PC-3 (cell line): ENCODE measurements around the gene PIEZO2. TPM values are rescaled to one million over a fixed set of nuclear protein-coding genes. Genes with fewer than 3 reads are reported as not detected.
"Not testable (repeated sequence)": the region's sequence is repeated elsewhere in the genome, so short reads cannot be mapped to it uniquely, and the experiment has no call there.

ENCODE experiments used
- ATAC-seq: fragments of 200-7000 bp; cut with Tn5 transposase; 2 replicates; pipeline ENCODE4 v1.9.1; 2020; ENCODE audit warnings: mild to moderate bottlenecking, moderate library complexity
- BruUV-seq: library from RNA; stranded (reverse); fragments of 400-500 nt; replicated peaks from 2 replicates; lab custom pipeline; 2021; lab: Mats Ljungman, UMichigan
- CTCF ChIA-PET: fragments of 300-600 bp; sonication (Branson Sonifier 250); formaldehyde crosslinking; loops from one replicate; lab custom pipeline; 2022; ENCODE audit warnings: antibody characterized with exemption; lab: Charles Lee
- POLR2A ChIA-PET: fragments of 300-600 bp; sonication (Branson Sonifier 250); formaldehyde crosslinking; loops from one replicate; lab custom pipeline; 2022; ENCODE audit warnings: antibody characterized with exemption; ENCODE audit not compliant: unreplicated experiment; lab: Charles Lee
- DNase-seq: peaks from one replicate; pipeline ENCODE4 v3.0.0-alpha.2; 2015
- H2AFZ ChIP-seq: fragments of 300-600 bp; sonication (generic); 2 replicates; pipeline ENCODE4 v1.6.0; 2016; ENCODE audit warnings: antibody characterized with exemption, low read length
- H3F3A ChIP-seq: fragments of 300-600 bp; sonication (generic); one replicate; pipeline ENCODE4 v1.6.0; 2017; ENCODE audit warnings: antibody characterized with exemption, low read length, control low read depth, mild to moderate bottlenecking; ENCODE audit not compliant: unreplicated experiment
- H3K27ac ChIP-seq: fragments of 300-600 bp; sonication (generic); 2 replicates; pipeline ENCODE4 v1.5.1; 2016; ENCODE audit warnings: mild to moderate bottlenecking, low read length
- H3K27me3 ChIP-seq: fragments of 300-600 bp; sonication (generic); 2 replicates; pipeline ENCODE4 v1.6.1; 2016; ENCODE audit warnings: low read length, mixed read lengths
- H3K36me3 ChIP-seq: fragments of 300-600 bp; sonication (generic); 2 replicates; pipeline ENCODE4 v1.6.1; 2016; ENCODE audit warnings: low read depth, mixed run types, low read length, mixed read lengths
- H3K4me1 ChIP-seq: fragments of 300-600 bp; sonication (generic); 2 replicates; pipeline ENCODE4 v1.5.1; 2016; ENCODE audit warnings: low read length; ENCODE audit not compliant: insufficient read depth
- H3K4me2 ChIP-seq: fragments of 300-600 bp; sonication (generic); 2 replicates; pipeline ENCODE4 v1.6.0; 2016; ENCODE audit warnings: low read length
- H3K4me3 ChIP-seq: fragments of 300-600 bp; sonication (generic); 2 replicates; pipeline ENCODE4 v1.5.1; 2016; ENCODE audit warnings: mild to moderate bottlenecking, low read length, mixed read lengths
- H3K79me2 ChIP-seq: fragments of 300-600 bp; sonication (generic); 2 replicates; pipeline ENCODE4 v1.6.1; 2017; ENCODE audit warnings: low read length, mixed read lengths
- H3K9ac ChIP-seq: fragments of 300-600 bp; sonication (generic); 2 replicates; pipeline ENCODE4 v1.6.0; 2016; ENCODE audit warnings: mild to moderate bottlenecking, low read length
- H3K9me2 ChIP-seq: fragments of 300-600 bp; sonication (generic); replicated peaks from 2 replicates; pipeline ENCODE4 v1.6.1; 2016; ENCODE audit warnings: mixed run types, low read length, mixed read lengths
- H3K9me3 ChIP-seq: fragments of 300-600 bp; sonication (generic); 2 replicates; pipeline ENCODE4 v1.6.1; 2016; ENCODE audit warnings: low read length, mixed read lengths
- H4K20me1 ChIP-seq: fragments of 300-600 bp; sonication (generic); 2 replicates; pipeline ENCODE4 v1.6.1; 2016; ENCODE audit warnings: low read length, mixed read lengths
- intact Hi-C: fragments of 100-400 bp; cut with micrococcal nuclease; formaldehyde crosslinking; loops from 2 replicates; pipeline ENCODE4 v1.9.0; 2023
- microRNA-seq: library from miRNA; unstranded; fragments of <30 nt; microRNA quantifications from one replicate; pipeline ENCODE4 v1.1.0, GENCODE V29; 2020; ENCODE audit not compliant: unreplicated experiment
- total RNA-seq: library from RNA; depleted of rRNA; stranded (reverse); fragments of >200 nt; gene quantifications from 2 replicates; pipeline ENCODE4 v1.2.3, GENCODE V29; 2014

PIEZO2 gene
- total RNA-seq, 1 experiment from 2014 or later = not detected

- H3K79me2 ChIP-seq, CTCF ChIA-PET, H3K9me2 ChIP-seq, H3K9me3 ChIP-seq, DNase-seq, POLR2A ChIA-PET, BruUV-seq, ATAC-seq, H3K27me3 ChIP-seq, H3K9ac ChIP-seq, H3F3A ChIP-seq, intact Hi-C loops, H3K36me3 ChIP-seq, H3K4me3 ChIP-seq, H2AFZ ChIP-seq, H4K20me1 ChIP-seq, H3K27ac ChIP-seq, H3K4me2 ChIP-seq, H3K4me1 ChIP-seq: not testable (repeated sequence)
Measured at GRCh38 chr18:10626606-10627213, 522.7 kb downstream of the PIEZO2 start.

GRCh38 chr18:10623606-10624005, 525.8 kb downstream of the PIEZO2 start:
- BruUV-seq, POLR2A ChIA-PET, H3K36me3 ChIP-seq, H3K4me2 ChIP-seq, H3K4me1 ChIP-seq, intact Hi-C loops, H3F3A ChIP-seq, H3K9me2 ChIP-seq, H3K4me3 ChIP-seq, H3K79me2 ChIP-seq, DNase-seq, CTCF ChIA-PET, H3K27me3 ChIP-seq, H3K27ac ChIP-seq, H3K9me3 ChIP-seq, ATAC-seq, H3K9ac ChIP-seq, H4K20me1 ChIP-seq, H2AFZ ChIP-seq: not testable (repeated sequence)

- BruUV-seq, H3F3A ChIP-seq, H4K20me1 ChIP-seq, CTCF ChIA-PET, H3K9me2 ChIP-seq, H3K27me3 ChIP-seq, H3K4me2 ChIP-seq, H3K36me3 ChIP-seq, H3K79me2 ChIP-seq, H3K4me1 ChIP-seq, H3K27ac ChIP-seq, H3K9ac ChIP-seq, H3K9me3 ChIP-seq, intact Hi-C loops, DNase-seq, H2AFZ ChIP-seq, H3K4me3 ChIP-seq, ATAC-seq: not testable (repeated sequence)
- POLR2A ChIA-PET = interaction anchor here (0.6 kb wide), 1 partner anchor 60 kb away, joined by 6 read pairs; no protein-coding TSS in a partner anchor
Measured at GRCh38 chr18:10622982-10623381, 526.4 kb downstream of the PIEZO2 start.

GRCh38 chr18:10620670-10621329, 528.6 kb downstream of the PIEZO2 start:
- H3K4me2 ChIP-seq, H3K9ac ChIP-seq, H3F3A ChIP-seq, H3K27ac ChIP-seq, BruUV-seq, H3K27me3 ChIP-seq, H3K9me2 ChIP-seq, H3K79me2 ChIP-seq, intact Hi-C loops, CTCF ChIA-PET, H3K9me3 ChIP-seq, H4K20me1 ChIP-seq, H3K36me3 ChIP-seq, H3K4me1 ChIP-seq, H2AFZ ChIP-seq, H3K4me3 ChIP-seq: not testable (repeated sequence)
- peak; percentile 32 for DNase-seq
- peak; percentile 16; the same call in 1 of the 2 replicates for ATAC-seq
- POLR2A ChIA-PET = interaction anchor here (0.6 kb wide), 1 partner anchor 84 kb away, joined by 7 read pairs; no protein-coding TSS in a partner anchor

Small RNA genes within 50 kb of the gene (microRNA-seq; reads per million reads assigned to microRNA genes)
- gene MIR6788 = not detected
